HuH-7 (cell line): ENCODE results near the gene KCNJ9.
A peak's percentile ranks its signal among the peaks of the same experiment; 100 is the strongest.

Source experiments
- DNase-seq: peaks from one replicate; pipeline ENCODE4 v3.0.0; 2011; ENCODE audit warnings: low spot score

The KCNJ9 gene

DNA sequence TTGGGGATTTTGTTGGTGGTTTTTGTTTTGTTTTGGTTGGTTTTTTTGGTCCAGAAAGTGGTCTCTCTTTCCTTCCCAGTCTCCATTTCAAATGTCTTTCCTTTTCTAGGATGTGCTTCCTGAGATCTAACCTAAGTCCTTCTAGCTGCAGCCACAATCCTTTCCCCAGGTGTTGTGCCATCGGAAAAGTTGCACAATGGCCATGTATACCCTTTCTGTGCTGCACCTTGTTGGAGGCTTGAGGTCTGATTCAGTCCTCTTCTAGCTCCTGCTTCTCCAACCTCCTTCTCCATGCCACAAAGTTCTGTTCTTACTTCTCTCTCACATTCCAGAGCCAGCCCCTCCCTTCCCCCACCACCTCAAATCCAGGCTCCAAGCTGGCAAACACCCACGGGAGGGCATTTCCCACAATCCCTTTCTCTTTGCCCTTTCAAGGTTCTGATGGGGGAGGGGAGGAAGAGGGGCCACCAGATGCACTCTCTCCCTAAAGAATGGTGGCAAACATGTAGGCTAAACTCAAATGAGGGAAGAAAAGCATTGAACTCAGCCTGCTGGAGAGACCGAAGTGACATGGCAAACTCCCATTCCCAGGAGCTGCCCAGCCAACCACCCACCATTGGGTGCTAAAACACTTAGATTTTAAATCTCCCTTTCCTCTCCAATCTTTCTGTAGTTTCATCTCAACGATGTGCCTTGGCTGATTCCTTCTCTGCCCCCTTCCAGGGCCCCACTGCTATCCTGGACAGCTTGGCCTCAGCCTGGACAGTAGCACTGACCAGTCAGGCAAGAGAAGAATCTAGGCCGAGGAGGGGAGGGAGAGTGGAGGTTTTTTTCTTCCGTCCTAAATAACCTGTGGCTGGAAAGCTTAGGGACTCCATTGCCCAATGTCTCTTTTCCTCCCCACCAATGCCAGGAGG, 14.3 kb upstream of the KCNJ9 start:
- DNase-seq: no peak

DNA sequence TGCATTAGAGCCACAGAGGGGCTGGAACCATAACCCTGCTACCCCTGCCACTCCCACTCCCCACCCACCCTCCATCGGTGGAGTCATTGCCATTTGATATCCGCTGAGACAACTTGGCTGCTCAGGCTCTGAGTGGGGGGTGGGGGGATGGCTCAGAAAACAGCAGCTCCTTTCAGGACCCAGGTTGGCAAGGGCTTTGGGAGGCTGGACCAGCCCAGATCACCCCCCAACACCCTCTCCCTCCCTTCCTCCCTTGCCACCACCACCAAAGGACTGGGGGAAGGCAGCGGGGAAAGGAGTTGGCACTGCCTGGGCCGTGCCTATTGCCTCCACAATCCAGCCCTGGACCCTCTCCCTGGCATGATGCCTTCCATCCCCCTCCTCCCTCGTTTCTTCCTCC, 13.1 kb upstream of the KCNJ9 start:
- DNase-seq: no peak

GRCh38 chr1:160069460-160070231, 11.7 kb upstream of the KCNJ9 start, which contains the start of gene KCNJ10:
TSS of gene KCNJ10 (minus strand) at chr1:160070160. CDS start at chr1:160042532, 27,628 bp downstream.
- no peak for DNase-seq

DNA sequence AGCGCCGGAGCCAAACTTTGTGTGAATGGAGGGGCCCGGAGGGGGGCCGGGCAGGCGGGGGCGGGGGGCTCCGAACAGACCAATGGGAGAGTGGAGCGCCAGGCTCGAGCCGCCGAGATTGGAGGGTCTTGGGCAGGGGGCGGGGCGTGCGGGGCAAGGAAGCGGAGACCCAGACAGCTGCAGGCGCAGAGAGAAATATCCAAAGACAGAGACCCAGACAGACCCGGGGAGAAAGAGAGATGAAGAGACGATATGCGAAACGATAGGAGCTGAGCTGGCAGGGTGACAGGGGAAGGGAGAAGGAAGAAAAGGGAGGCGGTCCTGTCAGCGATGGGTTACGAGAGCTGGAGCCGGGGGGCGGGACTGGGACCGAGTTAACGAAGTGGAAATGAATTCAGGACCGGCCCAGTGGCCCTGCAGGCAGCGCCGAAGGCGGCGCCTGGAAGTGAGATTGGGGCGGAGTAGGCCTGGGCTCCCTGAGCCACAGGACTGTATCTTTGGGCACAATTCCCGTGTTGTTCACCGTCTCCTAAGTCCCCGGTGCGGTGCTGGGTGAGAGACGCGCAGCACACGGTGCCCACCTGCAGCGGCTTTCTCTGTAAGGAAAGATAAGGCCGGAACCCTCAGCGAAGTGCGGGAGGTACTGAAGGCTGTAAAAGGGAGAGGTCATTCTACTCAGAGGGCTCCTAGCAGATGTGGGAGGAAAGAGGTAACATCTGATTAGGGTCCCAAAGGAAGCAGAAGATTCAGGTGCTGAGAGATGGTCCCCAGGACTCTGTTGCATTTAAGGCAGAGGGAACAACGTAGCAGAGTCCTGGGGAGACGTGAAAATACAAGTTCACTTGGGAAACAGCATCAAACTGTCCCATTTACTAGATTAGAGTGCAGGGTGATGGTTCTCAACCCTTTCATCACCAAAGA, 10.8 kb upstream of the KCNJ9 start:
- peak; percentile 69 for DNase-seq

- DNase-seq: no peak
Observed at GRCh38 chr1:160071289-160071688, 10.0 kb upstream of the KCNJ9 start.

DNA sequence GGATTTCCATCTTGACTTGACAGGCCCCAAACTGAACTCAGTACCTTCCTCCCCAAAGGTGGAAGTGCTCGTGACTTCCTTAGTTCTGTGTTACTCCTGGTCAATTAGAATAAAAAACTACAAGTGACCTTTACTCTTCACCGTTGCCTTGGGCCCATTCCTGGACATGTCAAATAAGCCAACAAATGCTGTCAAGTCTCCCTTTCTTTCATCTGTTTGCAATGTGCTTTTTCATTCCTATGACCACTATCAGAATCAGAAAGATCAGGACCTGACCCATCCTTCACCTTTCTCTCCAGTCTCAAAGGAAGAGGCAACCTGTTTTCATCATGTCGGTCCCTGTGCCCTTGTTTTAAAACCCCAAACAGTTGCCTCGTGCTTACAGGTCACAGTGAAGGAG, 6.5 kb upstream of the KCNJ9 start:
- no peak for DNase-seq

GRCh38 chr1:160075836-160076235, 5.5 kb upstream of the KCNJ9 start:
- no peak for DNase-seq

DNA sequence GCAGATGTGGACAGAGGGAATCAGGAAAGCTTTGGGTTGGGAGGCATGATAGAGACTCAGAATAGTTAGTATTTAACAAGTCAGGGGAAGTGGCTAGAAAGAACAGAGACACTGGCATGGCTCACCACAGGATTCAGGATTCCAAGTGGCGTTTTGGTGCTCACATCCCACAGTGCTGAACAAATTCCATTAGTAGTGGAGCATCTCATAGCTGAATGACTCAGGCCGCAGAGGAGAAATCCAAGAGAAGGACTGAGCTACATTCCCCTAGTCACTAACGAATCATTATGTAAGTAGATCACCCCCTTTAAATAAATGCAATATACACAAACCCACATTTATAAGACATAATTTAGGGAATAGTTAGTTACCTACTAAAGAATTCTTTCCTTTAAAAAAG, 5.0 kb upstream of the KCNJ9 start:
- no peak for DNase-seq

GRCh38 chr1:160077486-160077885, 3.9 kb upstream of the KCNJ9 start:
- DNase-seq: no peak

GRCh38 chr1:160078512-160079195, 2.7 kb upstream of the KCNJ9 start:
- DNase-seq: peak; percentile 73

GRCh38 chr1:160079448-160079847, 1.9 kb upstream of the KCNJ9 start:
- DNase-seq: no peak

DNA sequence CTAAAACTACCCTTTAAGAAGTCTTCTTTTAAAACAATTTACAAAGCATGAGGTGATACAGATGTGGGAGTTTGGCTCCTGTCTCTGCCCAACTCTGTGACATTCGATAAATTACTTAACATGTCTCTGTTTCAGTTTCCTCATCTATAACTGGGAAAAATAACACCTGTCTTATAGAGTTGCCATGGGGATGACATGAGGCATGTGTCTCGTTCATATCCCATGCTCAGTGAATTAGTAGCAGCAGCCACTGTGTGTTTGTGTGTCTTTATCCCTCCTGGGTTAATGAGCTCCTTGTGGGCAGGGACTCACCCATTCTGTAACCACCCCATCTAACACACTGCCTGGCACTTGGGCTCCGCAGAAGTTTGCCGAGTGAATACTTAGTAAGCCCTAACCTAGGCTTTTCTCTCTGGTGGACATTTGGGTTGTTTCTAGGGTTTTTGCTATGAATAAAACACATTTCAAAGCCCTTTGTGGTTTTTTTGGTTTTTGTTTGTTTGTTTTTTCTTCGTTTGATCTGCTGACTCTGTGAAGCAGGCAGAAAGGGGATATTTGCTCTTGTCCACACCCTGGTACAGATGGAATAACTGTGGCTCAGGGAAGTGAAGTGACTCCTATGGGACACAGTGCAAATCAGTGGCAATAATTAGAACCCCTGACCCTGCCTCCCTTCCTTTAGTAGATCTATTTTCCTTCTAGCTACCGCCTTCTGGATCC, 797 bp upstream of the KCNJ9 start:
- DNase-seq: no peak

DNA sequence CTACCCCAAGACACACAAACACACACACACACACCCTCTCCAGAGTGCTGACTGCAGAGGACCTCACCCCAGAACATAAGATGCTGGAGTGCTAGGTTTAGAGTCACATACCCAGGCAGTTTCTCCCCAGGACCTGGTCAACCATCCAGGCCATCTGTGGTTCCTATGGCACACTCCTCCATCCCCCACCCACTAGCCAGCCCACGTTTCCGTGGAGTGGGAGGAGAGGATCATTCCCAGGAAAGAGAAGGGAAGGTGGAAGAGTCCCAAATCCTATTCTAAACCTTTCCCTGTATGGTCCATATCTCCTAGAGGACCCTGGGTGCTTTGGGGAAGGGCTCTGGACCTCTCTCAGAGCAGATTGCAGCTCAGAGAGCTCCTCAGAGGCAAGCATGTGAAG, 1.1 kb downstream of the KCNJ9 start:
- DNase-seq: no peak

DNA sequence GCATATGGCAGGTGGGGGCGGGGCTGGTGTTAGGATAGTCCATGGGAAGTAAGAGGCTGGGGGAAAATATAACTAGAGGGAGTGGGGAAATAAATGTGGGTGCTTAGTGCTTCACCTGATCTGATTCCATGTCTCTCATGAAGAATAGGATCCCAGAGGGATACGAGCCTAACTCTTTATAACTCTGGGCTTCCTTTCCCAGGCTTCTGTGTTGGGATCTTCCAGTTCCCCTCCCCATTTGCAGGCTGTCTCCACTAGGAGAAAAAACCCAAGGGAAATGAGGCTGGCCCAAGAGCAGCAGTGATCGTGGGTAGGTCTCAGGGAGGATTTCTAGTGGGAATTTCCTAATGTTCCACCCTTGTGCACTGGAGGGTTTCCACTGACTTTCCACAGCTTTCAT, 1.6 kb downstream of the KCNJ9 start:
- DNase-seq: no peak

GRCh38 chr1:160083968-160084770, 2.8 kb downstream of the KCNJ9 start:
- DNase-seq: peak; percentile 87

- DNase-seq: no peak
Observed at GRCh38 chr1:160084771-160085321, 3.5 kb downstream of the KCNJ9 start.

DNA sequence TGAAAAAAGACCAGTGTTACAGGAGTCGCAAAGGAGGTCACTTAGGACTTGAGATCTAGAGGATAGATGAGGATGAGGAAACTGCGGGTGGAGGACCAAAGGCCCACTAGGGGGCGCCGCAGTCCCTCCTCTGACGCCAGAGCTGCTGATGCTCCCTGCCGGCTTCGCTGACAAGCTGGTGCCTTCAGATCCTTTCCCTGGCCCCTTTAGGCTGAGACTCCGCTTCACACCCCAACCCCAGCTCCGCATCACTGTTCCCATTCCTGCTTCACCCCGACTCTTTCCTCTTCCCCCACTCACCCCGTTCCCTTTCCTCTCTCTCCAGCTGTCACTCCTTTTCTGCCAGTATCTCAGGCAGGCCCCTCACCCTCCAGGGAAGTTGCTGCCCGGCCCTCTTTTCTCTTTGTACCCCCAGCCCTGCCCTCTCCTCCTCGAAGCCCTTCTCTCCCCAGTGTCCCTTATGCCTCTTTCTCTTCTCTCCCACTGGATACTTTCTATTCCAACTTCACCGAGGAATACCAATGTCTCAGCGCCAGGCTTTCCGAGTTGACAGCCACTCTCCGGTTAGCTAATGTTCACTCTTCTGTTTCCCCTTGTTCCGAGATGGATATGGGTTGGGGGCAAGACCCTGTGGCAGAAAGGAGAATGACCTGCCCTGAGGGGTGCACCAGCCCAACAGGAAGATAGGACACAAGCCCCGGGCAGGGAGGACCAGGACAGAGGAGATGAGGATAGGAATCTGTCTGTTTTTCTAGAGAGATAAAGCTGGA, 4.5 kb downstream of the KCNJ9 start:
- DNase-seq: peak; percentile 98

- no peak for DNase-seq
Observed at GRCh38 chr1:160086456-160086892, 5.1 kb downstream of the KCNJ9 start.
